Fibroblast of skin of back (primary cell): ENCODE data around the gene CCL26.
"Not testable (repeated sequence)": the region's sequence is repeated elsewhere in the genome, so short reads cannot be mapped to it uniquely, and the experiment has no call there.

Experiments used
- DNase-seq: peaks from one replicate; pipeline ENCODE4 v3.0.0-alpha.2; 2013

CCL26 gene

GRCh38 chr7:75738604-75738974 is 33.4 kb downstream of the CCL26 start, which contains the start of gene HIP1:
Gene HIP1, minus strand, starts transcription at chr7:75738941. Its CDS starts 21 bp downstream, at chr7:75738920.
- DNase-seq = no peak

- DNase-seq = peak; percentile 22
These were observed 34.0 kb downstream of the CCL26 start for GRCh38 chr7:75737856-75738603.

GRCh38 chr7:75735581-75736350 is 36.2 kb downstream of the CCL26 start:
- DNase-seq = no peak

- peak; percentile 71 for DNase-seq
These were observed 37.2 kb downstream of the CCL26 start for GRCh38 chr7:75734586-75735458.

- DNase-seq = peak; percentile 92
These were observed 39.0 kb downstream of the CCL26 start for GRCh38 chr7:75732764-75733630.

GRCh38 chr7:75732016-75732521 is 39.9 kb downstream of the CCL26 start:
- no peak for DNase-seq

GRCh38 chr7:75729851-75730274 is 42.1 kb downstream of the CCL26 start:
- DNase-seq = no peak

- peak; percentile 41 for DNase-seq
These were observed 44.0 kb downstream of the CCL26 start for GRCh38 chr7:75727881-75728593.

- DNase-seq = not testable (repeated sequence)
These were observed 44.7 kb downstream of the CCL26 start for GRCh38 chr7:75727351-75727750.

GRCh38 chr7:75725306-75725705 is 46.7 kb downstream of the CCL26 start:
- DNase-seq = no peak

GRCh38 chr7:75723444-75723843 is 48.6 kb downstream of the CCL26 start:
- DNase-seq = no peak

- DNase-seq = no peak
These were observed 49.6 kb downstream of the CCL26 start for GRCh38 chr7:75722373-75722772.

- DNase-seq = not testable (repeated sequence)
These were observed 50.1 kb downstream of the CCL26 start for GRCh38 chr7:75721922-75722321.

GRCh38 chr7:75721426-75721825 is 50.6 kb downstream of the CCL26 start:
- no peak for DNase-seq

GRCh38 chr7:75719626-75720025 is 52.4 kb downstream of the CCL26 start:
- no peak for DNase-seq
